WTC11 (cell line): ENCODE measurements around the gene RPUSD3.
"Not testable (repeated sequence)": the region's sequence is repeated elsewhere in the genome, so short reads cannot be mapped to it uniquely, and the experiment has no call there.

Experiments
- CREB1 ChIP-seq: sonication (generic); formaldehyde crosslinking; IDR thresholded peaks from 2 replicates; pipeline ENCODE4 v1.8.0; 2023; ENCODE audit warnings: mild to moderate bottlenecking, missing genetic modification reagents
- ESRRA ChIP-seq: sonication (generic); formaldehyde crosslinking; IDR thresholded peaks from 2 replicates; pipeline ENCODE4 v1.8.1; 2022; ENCODE audit warnings: mild to moderate bottlenecking, missing genetic modification reagents, borderline replicate concordance
- FOXK1 ChIP-seq: sonication (generic); formaldehyde crosslinking; IDR thresholded peaks from 2 replicates; pipeline ENCODE4 v1.8.0; 2022; ENCODE audit warnings: mild to moderate bottlenecking, moderate library complexity, missing genetic modification reagents
- GABPB1 ChIP-seq: sonication (generic); formaldehyde crosslinking; IDR thresholded peaks from 2 replicates; pipeline ENCODE4 v1.8.1; 2023; ENCODE audit warnings: mild to moderate bottlenecking, missing genetic modification reagents
- MXD4 ChIP-seq: fragments of 250-450 bp; sonication (Bioruptor Pico); IDR thresholded peaks from 2 replicates; pipeline ENCODE4 v1.8.0; 2021; ENCODE audit warnings: mild to moderate bottlenecking, moderate library complexity, borderline replicate concordance
- TEAD4 ChIP-seq: sonication (generic); formaldehyde crosslinking; IDR thresholded peaks from 2 replicates; pipeline ENCODE4 v1.8.0; 2022; ENCODE audit warnings: mild to moderate bottlenecking, missing genetic modification reagents
- ZBTB21 ChIP-seq: sonication (generic); formaldehyde crosslinking; IDR thresholded peaks from 2 replicates; pipeline ENCODE4 v1.8.1; 2023; ENCODE audit warnings: mild to moderate bottlenecking, missing genetic modification reagents, borderline replicate concordance
- ZNF121 ChIP-seq: sonication (generic); formaldehyde crosslinking; IDR thresholded peaks from 2 replicates; pipeline ENCODE4 v1.8.0; 2023; ENCODE audit warnings: missing genetic modification reagents
- ZNF232 ChIP-seq: sonication (generic); formaldehyde crosslinking; IDR thresholded peaks from 2 replicates; pipeline ENCODE4 v1.8.0; 2022; ENCODE audit warnings: mild to moderate bottlenecking, missing genetic modification reagents
- TF ChIP-seq, protein P1 (sequence below): fragments of 200-600 bp; IDR thresholded peaks from 2 replicates; pipeline ENCODE4 v1.8.0; 2022; ENCODE audit warnings: antibody characterized with exemption
- TF ChIP-seq, protein P2 (sequence below): sonication (generic); formaldehyde crosslinking; conservative IDR thresholded peaks from 2 replicates; pipeline ENCODE4 v1.8.1; 2023; ENCODE audit warnings: mild to moderate bottlenecking, low read depth, missing genetic modification reagents, moderate library complexity
- TF ChIP-seq, protein P3 (sequence below): sonication (generic); formaldehyde crosslinking; IDR thresholded peaks from 2 replicates; pipeline ENCODE4 v1.8.0; 2022; ENCODE audit warnings: mild to moderate bottlenecking, missing genetic modification reagents

DNA sequence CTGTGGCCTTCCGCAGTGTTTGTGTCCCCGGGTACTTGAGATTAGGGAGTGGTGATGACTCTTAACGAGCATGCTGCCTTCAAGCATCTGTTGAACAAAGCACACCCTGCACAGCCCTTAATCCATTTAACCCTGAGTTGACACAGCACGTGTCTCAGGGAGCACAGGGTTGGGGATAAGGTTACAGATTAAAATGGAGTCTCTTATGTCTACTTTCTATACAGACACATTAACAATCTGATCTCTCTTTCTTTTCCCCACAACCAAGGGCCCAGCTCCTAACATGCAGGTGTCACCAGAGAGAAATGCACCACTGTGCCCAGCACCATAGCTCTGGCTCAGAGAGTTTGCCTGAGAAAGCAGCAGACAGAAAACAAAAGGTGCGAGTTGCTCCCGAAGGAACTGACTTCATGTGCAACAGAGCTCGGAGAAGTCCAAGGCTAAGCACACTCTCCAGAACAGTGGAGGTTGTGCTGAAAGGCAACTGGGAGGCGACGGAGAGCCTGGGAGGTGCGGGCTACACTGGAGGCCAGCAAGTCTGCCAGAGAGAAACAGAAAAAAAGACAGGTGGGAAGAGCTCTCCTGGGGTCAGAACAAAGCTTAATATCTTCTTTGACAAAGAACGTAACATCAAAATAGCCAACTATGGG is 10.6 kb upstream of the RPUSD3 start:
- TF ChIP-seq, protein P1, sequence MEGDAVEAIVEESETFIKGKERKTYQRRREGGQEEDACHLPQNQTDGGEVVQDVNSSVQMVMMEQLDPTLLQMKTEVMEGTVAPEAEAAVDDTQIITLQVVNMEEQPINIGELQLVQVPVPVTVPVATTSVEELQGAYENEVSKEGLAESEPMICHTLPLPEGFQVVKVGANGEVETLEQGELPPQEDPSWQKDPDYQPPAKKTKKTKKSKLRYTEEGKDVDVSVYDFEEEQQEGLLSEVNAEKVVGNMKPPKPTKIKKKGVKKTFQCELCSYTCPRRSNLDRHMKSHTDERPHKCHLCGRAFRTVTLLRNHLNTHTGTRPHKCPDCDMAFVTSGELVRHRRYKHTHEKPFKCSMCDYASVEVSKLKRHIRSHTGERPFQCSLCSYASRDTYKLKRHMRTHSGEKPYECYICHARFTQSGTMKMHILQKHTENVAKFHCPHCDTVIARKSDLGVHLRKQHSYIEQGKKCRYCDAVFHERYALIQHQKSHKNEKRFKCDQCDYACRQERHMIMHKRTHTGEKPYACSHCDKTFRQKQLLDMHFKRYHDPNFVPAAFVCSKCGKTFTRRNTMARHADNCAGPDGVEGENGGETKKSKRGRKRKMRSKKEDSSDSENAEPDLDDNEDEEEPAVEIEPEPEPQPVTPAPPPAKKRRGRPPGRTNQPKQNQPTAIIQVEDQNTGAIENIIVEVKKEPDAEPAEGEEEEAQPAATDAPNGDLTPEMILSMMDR = not testable (repeated sequence)
- TF ChIP-seq TEAD4 (CRISPR knock-in tag); ZNF232 (CRISPR knock-in tag); ZBTB21 (CRISPR knock-in tag); ZNF121 (CRISPR knock-in tag); ESRRA (CRISPR knock-in tag); MXD4 (CRISPR knock-in tag); CREB1 (CRISPR knock-in tag); FOXK1 (CRISPR knock-in tag); GABPB1: not testable (repeated sequence)
- TF ChIP-seq, protein P2, sequence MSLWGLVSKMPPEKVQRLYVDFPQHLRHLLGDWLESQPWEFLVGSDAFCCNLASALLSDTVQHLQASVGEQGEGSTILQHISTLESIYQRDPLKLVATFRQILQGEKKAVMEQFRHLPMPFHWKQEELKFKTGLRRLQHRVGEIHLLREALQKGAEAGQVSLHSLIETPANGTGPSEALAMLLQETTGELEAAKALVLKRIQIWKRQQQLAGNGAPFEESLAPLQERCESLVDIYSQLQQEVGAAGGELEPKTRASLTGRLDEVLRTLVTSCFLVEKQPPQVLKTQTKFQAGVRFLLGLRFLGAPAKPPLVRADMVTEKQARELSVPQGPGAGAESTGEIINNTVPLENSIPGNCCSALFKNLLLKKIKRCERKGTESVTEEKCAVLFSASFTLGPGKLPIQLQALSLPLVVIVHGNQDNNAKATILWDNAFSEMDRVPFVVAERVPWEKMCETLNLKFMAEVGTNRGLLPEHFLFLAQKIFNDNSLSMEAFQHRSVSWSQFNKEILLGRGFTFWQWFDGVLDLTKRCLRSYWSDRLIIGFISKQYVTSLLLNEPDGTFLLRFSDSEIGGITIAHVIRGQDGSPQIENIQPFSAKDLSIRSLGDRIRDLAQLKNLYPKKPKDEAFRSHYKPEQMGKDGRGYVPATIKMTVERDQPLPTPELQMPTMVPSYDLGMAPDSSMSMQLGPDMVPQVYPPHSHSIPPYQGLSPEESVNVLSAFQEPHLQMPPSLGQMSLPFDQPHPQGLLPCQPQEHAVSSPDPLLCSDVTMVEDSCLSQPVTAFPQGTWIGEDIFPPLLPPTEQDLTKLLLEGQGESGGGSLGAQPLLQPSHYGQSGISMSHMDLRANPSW (CRISPR knock-in tag) = not testable (repeated sequence)
- TF ChIP-seq, protein P3, sequence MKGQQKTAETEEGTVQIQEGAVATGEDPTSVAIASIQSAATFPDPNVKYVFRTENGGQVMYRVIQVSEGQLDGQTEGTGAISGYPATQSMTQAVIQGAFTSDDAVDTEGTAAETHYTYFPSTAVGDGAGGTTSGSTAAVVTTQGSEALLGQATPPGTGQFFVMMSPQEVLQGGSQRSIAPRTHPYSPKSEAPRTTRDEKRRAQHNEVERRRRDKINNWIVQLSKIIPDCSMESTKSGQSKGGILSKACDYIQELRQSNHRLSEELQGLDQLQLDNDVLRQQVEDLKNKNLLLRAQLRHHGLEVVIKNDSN (CRISPR knock-in tag) = not testable (repeated sequence)
